HG02759 (cell line): Measurements from ENCODE around the gene CCDC57.

ENCODE experiments used
- ATAC-seq: cut with Tn5 transposase; IDR thresholded peaks from one replicate; pipeline ENCODE4 v1.9.1; 2021; ENCODE audit warnings: mild to moderate bottlenecking, moderate library complexity; ENCODE audit not compliant: unreplicated experiment

CCDC57 gene

DNA sequence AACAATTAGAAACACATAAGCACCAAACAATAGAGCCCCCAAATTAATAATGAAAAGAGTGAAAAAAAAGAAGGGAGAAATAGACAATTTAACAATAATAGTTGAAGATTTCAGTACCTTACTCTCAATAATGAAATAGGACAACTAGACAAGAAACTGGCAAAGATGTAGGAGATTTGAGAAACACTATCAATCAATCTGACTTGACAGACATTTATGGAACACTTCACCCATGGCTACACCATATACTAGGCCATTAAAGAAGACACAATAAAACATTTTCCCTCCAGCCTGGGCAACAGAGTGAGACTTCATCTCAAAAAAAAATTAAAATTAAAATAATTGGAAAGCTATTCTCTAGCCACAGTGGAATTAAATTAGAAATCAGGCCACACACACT lies 142.0 kb downstream of the CCDC57 start:
- no peak for ATAC-seq

DNA sequence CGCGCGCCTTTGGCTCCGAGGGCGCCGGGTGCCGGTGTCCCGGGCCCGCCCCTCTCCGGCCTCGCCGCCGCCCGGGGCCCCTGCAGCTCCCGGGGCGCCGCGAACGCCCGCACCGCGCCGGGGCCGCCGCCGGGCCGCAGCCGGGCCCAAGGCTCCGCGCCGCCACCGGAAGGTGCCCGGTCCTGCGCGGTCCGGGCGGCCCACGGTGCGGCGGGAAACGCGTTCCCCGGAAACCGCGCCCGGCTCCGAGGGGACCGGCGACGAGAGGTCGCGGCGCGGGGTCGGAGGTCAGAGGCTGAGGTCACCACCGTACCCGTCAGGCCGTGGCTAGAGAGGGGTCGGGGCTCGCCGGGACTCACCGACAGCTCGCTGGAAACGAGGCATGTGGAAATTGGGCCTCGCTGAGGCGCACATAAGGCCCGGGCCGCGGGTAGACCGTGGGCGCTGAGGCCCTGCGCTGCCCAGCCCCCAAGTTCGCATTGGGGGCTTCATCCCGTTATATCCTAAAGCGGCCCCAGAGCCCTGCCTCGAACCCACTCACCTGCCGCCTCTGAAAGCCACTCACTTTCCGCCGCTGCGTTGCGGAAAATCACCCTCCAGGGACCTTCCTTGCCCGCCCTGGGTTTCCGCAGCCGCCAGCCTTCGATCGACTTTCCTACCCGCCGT lies 146.9 kb downstream of the CCDC57 start, which contains the start of gene DUS1L:
TSS of gene DUS1L (minus strand) at position 167 of the 666 bp plus-strand sequence. CDS start 745 bp downstream, outside the sequence.
- peak; percentile 72 for ATAC-seq

DNA sequence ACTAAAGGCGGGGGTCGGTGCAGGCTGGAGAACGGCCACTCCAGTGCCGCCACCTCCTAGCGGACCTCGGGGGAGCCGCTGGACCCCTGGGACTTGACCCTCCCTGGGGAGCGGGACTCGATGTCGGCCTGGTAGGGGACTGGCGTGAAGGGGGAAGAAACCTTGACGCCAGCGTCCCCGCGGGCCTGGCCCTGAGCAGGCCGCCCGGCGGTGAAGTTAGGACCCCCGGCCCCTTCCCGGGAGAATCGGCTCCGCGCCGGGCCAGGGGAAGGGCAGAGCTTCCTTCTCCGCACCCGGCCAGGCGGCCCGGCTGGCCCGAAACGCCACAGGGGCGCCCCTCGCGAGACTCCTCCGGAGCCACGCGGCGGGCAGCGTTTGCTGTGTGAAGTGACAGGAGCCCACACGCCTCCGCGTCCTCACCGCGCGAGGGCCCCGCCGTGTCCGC lies 147.4 kb downstream of the CCDC57 start:
- ATAC-seq = peak; percentile 37

DNA sequence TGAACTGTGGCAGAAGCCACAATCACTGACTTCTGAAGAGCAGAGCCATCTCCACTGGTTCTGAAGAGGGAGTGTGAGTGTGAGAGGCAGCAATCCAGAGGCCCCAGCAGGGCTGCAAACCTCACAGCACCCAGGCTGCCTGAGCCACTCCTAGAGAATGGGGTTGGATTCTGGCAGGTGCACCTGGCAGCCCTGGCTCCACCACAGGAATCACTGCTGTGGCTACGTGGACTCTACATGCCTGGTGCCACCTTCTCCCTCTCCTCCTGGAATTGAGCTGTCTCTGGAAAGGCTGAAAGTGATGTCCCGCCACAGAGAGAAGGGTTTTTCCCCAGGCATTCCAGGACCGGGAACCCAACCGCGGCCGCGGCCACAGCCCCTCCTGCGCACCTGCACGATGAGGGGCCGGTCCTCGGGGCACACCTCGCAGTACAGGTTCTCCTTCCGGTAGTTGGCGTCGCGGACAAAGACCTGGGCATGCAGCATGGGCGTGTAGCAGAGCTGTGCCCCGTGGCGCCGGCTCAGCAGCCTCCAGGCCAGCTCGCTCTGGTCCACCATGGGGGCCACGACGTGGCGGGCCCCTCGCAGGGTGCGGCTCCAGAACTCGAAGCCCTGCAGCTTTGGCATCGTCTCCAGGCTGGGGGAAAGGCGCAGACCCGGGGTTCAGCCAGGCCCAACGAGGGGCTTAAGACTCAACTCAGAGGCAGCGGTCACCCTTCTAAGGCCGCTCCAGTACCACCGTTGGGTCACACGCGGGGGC lies 148.0 kb downstream of the CCDC57 start:
- ATAC-seq = no peak

DNA sequence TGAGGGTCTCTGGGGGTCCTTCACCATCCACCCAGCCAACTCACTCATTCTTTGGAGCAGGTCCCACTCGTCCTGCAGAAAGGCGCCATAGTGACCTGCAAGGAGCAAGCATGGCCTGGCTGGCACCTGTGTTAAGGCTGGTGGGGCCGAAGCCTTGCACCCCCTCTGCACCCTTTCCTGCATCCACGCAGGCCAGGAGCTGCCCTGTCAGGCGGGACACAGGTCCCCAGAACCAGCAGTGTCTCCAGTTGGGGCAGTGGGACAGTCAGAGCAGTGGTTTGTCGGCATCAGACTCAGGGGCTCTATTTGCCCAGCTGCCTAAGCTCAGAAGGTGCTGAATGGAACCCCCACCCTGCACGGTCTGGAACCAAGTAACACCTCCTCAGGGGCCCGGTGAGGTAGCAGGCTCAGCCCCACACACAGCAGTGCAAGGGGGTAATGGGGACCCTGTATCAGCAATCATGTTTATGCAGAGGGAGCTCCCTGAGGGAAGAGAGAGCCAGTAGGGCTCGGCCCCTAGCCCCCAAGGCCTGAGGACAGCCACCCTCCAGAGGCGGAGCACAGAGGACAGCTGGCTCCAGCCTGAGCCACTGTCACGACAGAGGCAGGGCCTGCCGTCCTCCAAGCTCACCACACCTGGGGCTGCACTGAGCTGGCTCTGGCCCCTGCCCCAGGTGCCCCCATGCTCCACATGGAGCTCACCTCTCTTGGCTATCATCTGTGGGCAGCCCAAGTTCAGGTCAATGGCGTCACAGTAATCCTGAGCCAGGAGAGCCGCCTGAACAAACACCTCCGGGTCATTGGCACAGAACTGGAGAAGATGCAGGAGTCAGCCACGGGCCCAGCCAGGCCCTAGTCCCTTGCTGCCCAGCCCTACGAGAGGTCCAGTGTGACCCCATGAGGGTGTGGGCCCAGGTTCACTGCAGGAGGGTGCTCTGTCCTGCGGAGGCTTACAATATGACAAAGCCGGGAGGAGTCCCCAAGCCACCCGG lies 148.9 kb downstream of the CCDC57 start:
- ATAC-seq = no peak

DNA sequence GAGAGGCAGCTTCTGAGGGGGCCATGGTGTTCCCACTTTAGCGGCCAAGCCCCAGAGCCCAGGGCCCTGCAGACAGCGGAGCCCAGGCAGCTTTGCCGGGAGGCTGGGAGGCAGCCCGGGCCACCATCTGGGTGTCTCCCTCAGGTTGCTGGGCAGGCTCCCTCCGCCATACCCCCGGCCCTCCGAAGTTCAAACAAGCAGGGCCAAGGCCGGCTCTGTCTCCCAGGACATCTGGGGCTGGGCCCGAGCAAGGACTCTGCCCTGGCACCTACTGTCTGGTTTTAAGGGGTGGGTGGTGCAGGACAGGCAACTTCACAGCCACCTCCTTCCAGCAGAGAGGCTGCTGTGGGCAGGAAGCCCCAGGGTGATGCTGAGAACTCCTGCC lies 149.7 kb downstream of the CCDC57 start:
- ATAC-seq = no peak

DNA sequence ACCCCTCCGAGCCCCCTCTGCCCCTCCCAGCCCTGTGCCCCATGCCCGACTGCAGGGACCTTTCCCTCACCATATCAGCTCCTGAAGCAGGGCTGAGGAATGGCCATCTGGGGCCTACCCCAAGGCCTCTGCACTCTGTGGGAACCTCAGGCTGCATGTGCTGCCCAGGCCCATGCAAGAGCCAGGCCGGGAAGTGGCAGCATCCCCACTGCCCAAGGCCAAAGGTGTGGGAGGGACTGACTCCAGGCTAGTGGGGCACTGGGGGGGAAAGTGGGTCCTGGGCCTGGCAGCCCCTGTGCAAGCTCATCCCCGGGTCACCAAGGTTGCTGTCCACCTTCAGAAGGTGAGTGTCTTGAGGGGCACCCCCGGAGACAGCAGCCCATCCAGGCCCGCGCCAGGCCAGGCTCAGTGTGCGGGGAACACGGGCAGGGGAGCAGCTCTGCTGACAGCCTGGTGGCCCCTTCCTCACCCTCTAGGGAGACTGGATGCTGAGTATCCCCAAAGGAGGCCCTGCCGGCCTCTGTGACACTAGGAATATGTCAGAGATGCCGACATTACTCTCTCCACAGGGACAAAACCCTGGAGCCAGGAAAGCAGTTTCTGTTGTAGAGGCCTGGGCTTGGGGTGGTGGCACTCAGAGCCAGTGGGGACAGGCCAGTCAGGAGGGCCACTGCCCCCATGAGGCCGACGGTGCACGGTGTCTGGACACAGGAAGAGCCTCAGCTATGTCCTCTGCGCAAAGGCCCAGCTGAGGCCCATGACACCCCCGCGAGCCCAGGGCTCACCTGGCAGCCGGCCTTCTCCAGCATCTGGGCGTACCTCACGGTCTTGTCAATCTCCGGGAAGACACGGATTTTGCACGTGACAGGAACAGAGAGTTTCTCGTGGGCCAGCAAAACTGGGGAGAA lies 150.3 kb downstream of the CCDC57 start:
- ATAC-seq = no peak

DNA sequence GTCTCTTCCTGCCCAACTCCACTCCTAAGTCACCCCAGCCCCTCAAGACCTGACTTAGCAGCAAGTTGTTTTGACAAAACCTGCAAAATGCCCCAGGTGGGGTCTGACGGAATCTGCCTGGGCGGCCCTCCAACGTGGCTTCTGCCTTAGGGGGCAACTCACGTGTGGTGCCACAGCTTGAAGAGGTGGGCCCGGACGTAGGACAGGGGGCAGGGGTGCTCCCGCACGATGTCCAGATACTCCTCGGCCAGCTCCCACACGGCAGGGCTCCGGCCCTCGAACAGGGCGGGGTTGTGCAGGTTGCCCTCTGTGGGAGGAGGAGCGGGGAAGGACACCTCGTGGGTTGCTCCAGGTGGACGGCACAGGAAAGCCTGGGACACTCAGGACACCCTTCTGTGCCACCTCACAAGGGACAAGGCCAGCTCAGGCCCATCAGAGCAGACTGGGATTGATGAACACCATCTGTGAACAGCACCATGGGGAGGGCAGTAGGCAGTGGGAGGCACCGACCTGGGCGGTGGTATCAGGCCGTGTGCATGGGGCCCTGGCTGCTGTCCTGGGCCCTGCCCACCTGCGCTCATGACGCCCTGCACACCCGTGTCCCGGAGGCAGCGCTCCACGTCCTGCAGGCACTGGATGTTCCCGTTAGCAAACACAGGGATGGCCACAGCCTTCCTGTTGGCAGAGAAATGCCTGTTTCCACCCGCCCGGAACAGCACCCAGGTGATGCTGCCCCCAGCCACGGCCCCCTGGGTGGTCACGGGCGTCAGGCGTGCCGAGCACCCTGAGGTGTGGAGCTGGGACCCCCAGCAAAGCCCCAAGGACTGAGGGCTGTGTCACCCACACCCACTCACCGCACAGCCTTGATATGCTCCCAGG lies 151.4 kb downstream of the CCDC57 start:
- ATAC-seq = no peak

DNA sequence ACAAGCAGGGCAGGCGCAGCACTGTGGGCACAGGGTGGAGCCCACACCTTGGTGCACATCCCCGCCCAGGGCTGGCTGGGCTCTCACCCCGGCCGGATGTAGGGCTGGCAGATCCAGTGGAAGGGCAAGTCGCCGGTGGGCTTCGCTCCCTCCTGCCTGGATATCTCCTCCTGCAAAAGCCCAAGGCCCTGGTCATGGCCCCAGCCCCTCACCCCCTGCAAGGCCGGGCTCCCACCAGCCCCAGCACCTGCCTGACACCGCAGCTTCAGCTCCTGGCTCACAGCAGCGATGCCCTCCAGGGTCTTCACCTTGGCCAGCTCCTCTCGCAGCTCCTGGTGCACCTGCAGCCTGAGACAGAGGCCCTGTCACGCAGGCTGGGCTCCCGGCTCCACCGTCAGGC lies 152.0 kb downstream of the CCDC57 start:
- no peak for ATAC-seq

DNA sequence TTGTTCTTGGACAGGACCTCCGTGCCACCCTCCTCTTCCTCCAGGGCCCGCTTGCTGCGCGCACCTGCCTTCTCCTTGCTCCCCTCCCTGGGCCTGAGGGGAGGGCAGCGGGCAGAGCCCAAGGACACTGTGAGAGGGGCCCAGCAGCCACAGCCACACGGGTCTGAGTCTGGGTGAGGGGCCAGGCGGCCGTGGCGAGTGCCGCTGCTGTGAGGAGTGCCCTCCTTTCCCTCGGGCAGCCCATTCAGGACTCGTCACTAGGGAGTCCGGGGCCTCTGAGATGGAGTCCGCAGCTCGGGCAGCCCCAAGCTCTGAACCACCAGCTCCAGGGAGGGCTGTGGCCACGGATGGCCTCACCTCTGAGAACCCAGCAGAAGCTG lies 152.7 kb downstream of the CCDC57 start:
- no peak for ATAC-seq

DNA sequence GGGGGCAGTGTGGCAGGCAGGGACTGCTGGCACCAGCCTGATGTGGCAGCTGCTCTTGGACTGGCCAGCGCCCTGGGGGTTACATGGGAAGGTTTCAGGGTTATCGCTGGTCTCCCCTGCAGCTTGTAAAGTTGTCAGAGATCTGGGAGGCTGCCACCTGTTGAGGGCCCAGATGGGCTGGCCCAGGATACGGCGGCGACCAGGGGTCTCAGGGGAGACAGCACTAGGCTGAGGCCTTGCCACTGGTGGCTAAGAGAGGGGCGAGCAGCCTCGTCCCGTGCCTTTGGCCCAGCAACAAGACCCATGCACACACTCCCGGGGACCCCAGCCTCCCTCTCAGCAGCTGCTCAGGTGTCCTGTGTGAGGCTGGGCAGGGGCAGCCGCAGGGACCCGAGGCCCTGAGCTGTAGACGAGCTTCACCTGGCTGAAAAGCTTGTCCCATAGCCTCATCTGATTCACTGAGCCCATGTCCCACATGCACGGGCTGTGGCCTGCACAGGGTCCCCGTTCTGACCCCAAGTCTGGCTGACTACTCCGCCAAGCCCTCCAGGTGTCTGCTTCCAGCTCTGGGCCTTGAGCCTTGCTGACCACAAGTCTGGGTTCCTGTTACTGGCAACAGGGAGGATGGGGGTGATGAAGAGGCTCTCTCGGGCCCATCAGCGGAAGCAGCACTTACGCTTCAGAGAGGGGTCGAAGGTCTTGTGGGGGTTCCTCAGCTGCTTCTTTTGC lies 153.2 kb downstream of the CCDC57 start:
- ATAC-seq = no peak

DNA sequence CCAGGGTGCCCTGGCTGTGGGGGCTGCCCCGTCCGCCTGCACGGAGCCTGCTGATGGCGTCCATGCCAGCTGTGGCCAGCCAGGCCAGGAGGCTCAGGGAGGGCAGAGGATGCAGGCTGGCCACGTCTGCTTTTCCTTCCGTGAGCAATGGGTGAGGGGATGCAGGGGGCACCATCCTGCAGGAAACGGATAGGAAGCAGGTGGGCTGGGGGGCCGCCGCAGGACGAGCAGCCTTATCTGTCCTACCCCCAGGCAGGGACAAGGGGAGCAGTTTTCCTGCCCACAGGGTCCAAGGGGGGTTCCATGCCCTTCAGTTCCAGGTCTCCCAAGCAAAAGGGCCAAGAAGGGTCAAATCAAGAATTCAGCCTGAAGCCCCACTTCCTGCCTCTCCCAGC lies 153.8 kb downstream of the CCDC57 start:
- ATAC-seq = no peak

DNA sequence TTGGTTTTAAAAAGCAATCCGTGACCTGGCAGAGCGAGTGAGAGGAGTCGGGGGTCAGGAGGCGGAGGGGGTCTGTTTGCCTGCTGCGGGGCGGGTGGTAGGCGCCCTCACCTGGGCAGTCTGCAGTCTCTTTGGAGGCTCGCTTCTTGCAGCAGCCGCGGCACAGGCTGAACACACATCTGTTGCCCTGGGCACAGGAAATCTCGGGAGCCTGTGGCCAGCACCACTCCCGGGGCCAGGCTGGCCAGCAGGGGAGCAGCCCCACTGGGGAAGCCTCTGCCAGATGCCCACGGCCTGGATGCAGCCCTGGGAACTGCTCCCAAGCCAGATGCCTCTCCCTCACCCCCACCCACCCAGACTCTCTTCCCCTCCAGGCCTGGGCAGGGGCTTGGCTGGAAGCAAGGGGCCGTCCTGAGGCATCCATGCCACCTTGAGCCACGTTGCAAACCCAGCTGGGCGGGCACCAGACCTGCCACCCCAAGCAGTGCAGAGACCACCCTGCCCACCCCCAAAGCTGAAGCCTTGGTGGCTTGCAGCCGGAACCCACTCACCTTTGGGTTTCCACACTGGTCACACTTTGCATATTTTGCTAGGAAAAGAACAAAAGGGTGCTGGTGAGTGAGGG lies 154.3 kb downstream of the CCDC57 start:
- ATAC-seq = no peak

DNA sequence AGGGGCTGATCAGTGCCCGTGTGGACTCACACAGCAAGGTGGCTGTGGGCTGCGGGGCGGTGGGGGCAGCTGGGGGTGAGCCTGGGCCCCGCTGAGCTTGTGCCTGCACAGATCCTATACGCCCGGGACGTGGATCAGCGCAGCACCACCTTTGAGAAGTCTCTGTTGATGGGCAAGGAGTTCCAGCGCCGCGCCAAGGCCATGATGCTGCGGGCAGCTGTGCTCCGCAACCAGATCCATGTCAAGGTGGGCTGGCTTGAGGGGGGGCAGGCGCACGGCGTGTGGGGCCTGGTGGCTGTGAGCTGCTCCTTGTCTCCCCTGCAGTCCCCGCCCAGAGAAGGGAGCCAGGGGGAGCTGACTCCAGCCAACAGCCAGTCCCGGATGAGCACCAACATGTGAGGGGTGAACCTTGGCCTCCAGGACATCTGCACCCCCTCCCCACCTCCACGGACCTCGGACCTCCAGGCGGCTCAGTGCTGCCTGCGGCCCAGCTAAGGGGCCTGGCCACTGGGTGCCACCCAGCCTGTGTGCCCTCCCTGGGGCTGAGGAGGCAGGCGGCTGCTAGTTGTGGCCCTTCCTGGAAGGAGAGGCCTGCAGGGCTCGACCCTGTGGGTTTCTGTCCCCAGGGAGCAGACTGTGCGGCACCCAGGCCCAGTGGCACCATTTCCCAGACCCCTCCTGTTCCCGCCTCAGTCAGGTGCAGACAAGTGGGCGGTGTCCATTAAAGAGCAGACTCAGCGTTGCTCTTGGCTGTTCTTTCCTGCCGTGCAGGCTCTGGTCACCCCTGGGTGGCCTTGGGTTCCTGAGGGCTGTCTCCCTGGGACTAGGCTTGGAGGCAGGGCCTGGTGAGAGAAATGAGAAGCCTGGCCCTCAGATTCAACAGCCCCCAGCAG lies 155.7 kb downstream of the CCDC57 start:
- no peak for ATAC-seq

DNA sequence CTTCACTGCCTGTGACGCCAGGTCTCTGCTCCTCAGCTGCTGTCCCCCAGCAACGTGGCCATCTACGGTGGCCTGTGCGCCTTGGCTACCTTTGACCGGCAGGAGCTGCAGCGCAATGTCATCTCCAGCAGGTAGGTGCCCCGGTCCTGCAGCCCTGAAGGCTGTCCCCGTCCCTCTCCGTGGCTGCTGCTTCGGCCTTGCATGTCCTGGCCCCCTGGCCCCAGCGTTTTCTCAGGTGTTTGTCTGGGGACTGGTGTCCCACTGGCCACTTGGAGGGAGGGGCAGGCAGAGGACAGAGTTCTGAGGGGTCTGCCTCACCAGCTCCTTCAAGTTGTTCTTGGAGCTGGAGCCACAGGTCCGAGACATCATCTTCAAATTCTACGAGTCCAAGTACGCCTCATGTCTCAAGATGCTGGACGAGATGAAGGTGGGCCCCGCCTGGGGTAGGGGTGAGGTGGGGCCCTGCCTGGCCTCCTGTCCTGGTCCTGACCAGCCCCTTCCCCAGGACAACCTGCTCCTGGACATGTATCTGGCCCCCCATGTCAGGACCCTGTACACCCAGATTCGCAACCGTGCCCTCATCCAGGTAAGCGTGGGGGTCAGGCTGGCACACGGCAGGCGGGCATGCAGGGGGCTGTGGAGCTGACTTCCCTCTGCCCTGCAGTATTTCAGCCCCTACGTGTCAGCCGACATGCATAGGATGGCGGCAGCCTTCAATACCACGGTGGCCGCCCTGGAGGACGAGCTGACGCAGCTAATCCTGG lies 156.5 kb downstream of the CCDC57 start:
- no peak for ATAC-seq
